Activated T-cell treated with anti-CD3 and anti-CD28 coated beads, Interleukin-2, amount 50 U/mL, for 72 hours (primary cell): ENCODE measurements around the gene RLN2. TPM values are rescaled to one million over a fixed set of nuclear protein-coding genes. Genes with fewer than 3 reads are reported as not detected.

ENCODE experiments used
- total RNA-seq, 2 donors: library from RNA; stranded (reverse); gene quantifications; one replicate each; pipeline ENCODE4 v1.2.3, GENCODE V29; 2022

Gene RLN2
- total RNA-seq, 2 donors from 2014 or later = 3.4 to 4.0 TPM

Other genes starting within 250 kb of the RLN2 start
- not detected for gene INSL6, start 119.1 kb downstream of the RLN2 start, total RNA-seq
- not detected for gene INSL4, start 73.3 kb downstream of the RLN2 start, total RNA-seq
- gene RLN1, start 35.2 kb upstream of the RLN2 start, total RNA-seq = 1 to 10 TPM; 1.3 to 1.6 TPM
- 10 to 100 TPM; 48.6 to 49.9 TPM for gene PLGRKT, start 133.2 kb upstream of the RLN2 start, total RNA-seq
- gene CD274, start 145.8 kb upstream of the RLN2 start, total RNA-seq = 10 to 100 TPM; 16.4 to 36.3 TPM
- gene PDCD1LG2, start 205.8 kb upstream of the RLN2 start, total RNA-seq = 1 to 10 TPM; 1.3 to 3.0 TPM